Fibroblast of lung (primary cell): ENCODE data around the gene BPHL. TPM values are rescaled to one million over a fixed set of nuclear protein-coding genes. Genes with fewer than 3 reads are reported as not detected.

Experiments
- DNase-seq, 2 donors: peaks; one replicate each; pipeline versions ENCODE4 v3.0.0 to v3.0.0-alpha.2; 2010; ENCODE audit warnings: low read depth in 2 of 2
- H2AFZ ChIP-seq: 2 replicates; pipeline ENCODE4 v1.5.1; 2012; ENCODE audit warnings: low read length, control low read depth, inconsistent platforms
- H3K27ac ChIP-seq: 2 replicates; pipeline ENCODE4 v1.5.1; 2011; ENCODE audit warnings: low read length, control low read depth; ENCODE audit not compliant: insufficient read depth
- H3K27me3 ChIP-seq: 2 replicates; pipeline ENCODE4 v1.5.1; 2011; ENCODE audit warnings: mild to moderate bottlenecking, low read length; ENCODE audit not compliant: control insufficient read depth, insufficient read depth
- H3K36me3 ChIP-seq: 2 replicates; pipeline ENCODE4 v1.5.1; 2011; ENCODE audit warnings: low read length; ENCODE audit not compliant: control insufficient read depth, insufficient read depth
- H3K4me1 ChIP-seq: 2 replicates; pipeline ENCODE4 v1.5.1; 2011; ENCODE audit warnings: low read length; ENCODE audit not compliant: control insufficient read depth, insufficient read depth; ENCODE audit errors: extremely low read depth
- H3K4me2 ChIP-seq: 2 replicates; pipeline ENCODE4 v1.5.1; 2011; ENCODE audit warnings: low read length, control low read depth; ENCODE audit not compliant: insufficient read depth; ENCODE audit errors: extremely low read depth
- H3K4me3 ChIP-seq, 4 experiments: fragments of 200-600 bp in 1 of 4; sonication (generic) in 1 of 4; replicated peaks in 1 of 4; 2 replicates each; pipeline ENCODE4 v1.5.1; 2011 to 2016; ENCODE audit warnings: low read length in 4 of 4, low read depth in 3 of 4, mild to moderate bottlenecking in 3 of 4, control low read depth in 2 of 4, inconsistent platforms in 1 of 4, mixed read lengths in 1 of 4; ENCODE audit not compliant: insufficient read depth in 1 of 4; ENCODE audit errors: control extremely low read depth in 1 of 4
- H3K79me2 ChIP-seq: 2 replicates; pipeline ENCODE4 v1.5.1; 2012; ENCODE audit warnings: mild to moderate bottlenecking, low read length, inconsistent platforms; ENCODE audit not compliant: control insufficient read depth, insufficient read depth
- H3K9ac ChIP-seq: 2 replicates; pipeline ENCODE4 v1.5.1; 2011; ENCODE audit warnings: mild to moderate bottlenecking, low read length, control low read depth; ENCODE audit not compliant: insufficient read depth
- H3K9me3 ChIP-seq: 2 replicates; pipeline ENCODE4 v1.5.1; 2012; ENCODE audit warnings: low read depth, low read length; ENCODE audit not compliant: control insufficient read depth, insufficient read depth
- H4K20me1 ChIP-seq: 2 replicates; pipeline ENCODE4 v1.5.1; 2011; ENCODE audit warnings: low read length; ENCODE audit not compliant: control insufficient read depth, insufficient read depth; ENCODE audit errors: extremely low read depth
- CTCF ChIP-seq, 2 donors: IDR thresholded peaks in 1 of 2; conservative IDR thresholded peaks in 1 of 2; 1 replicate in 1 of 2; 2 replicates in 1 of 2; pipeline ENCODE4 v1.5.1; 2011 to 2012; ENCODE audit warnings: low read length in 2 of 2, control low read depth in 1 of 2, inconsistent platforms in 1 of 2, low read depth in 1 of 2, mild to moderate bottlenecking in 1 of 2
- EZH2 ChIP-seq: IDR thresholded peaks from 2 replicates; pipeline ENCODE4 v1.5.1; 2012; ENCODE audit warnings: low read length, control low read depth, mild to moderate bottlenecking; ENCODE audit errors: missing control alignments
- polyA plus RNA-seq, 2 donors: library from polyadenylated mRNA; depleted of rRNA in 1 of 2; stranded (reverse) in 1 of 2; unstranded in 1 of 2; fragments of >200 nt; gene quantifications; 2 replicates each; pipeline ENCODE4 v1.2.1, GENCODE V29; 2011 to 2012; ENCODE audit warnings: missing spikeins in 1 of 2
- total RNA-seq: library from RNA; depleted of rRNA; stranded (reverse); fragments of >200 nt; gene quantifications from 2 replicates; pipeline ENCODE4 v1.2.1, GENCODE V29; 2014

BPHL gene
- total and polyA plus RNA-seq, 2 donors (not counting 1 experiment from before 2014, with no cell fraction given): 16.6 to 20.6 TPM

GRCh38 chr6:3088446-3088845, 30.1 kb upstream of the BPHL start:
- no peaks in the 10 kb centered on the region for H3K4me1 ChIP-seq
- TF ChIP-seq EZH2: no peak
- TF ChIP-seq CTCF (conservative IDR thresholded peaks at IDR 0.05 in 1 of 2, IDR thresholded peaks at IDR 0.05 in 1 of 2; ENCODE audit: low read depth in 1 of 2, low read length in 2 of 2): no peak
- no peaks in the 10 kb centered on the region for H3K9me3 ChIP-seq
- no peak overlapping the region for H3K9ac ChIP-seq
- H3K36me3 ChIP-seq: peaks cover 6% of the 10 kb centered on the region
- no peaks in the 10 kb centered on the region for H4K20me1 ChIP-seq
- peak; percentile 11 to 56 for DNase-seq
- H3K4me3 ChIP-seq: no peak overlapping the region
- H3K27ac ChIP-seq: no peak overlapping the region
- no peaks in the 10 kb centered on the region for H3K27me3 ChIP-seq
- no peak overlapping the region for H3K4me2 ChIP-seq
- no peaks in the 10 kb centered on the region for H3K79me2 ChIP-seq
- no peak overlapping the region for H2AFZ ChIP-seq

- Histone ChIP-seq H3K27ac (no peak overlapping the region), H3K9me3 (no peaks in the 10 kb centered on the region), H3K4me3 (no peak overlapping the region), H3K36me3 (peaks cover 8% of the 10 kb centered on the region), H2AFZ (no peak overlapping the region), H4K20me1 (no peaks in the 10 kb centered on the region), H3K79me2 (no peaks in the 10 kb centered on the region), H3K4me1 (no peaks in the 10 kb centered on the region), H3K27me3 (no peaks in the 10 kb centered on the region), H3K4me2 (no peak overlapping the region), H3K9ac (no peak overlapping the region)
- no peak for TF ChIP-seq CTCF (conservative IDR thresholded peaks at IDR 0.05 in 1 of 2, IDR thresholded peaks at IDR 0.05 in 1 of 2; ENCODE audit: low read depth in 1 of 2, low read length in 2 of 2)
- TF ChIP-seq EZH2: no peak
- peak in 1 of 2 donors; percentile 33 for DNase-seq
Measured at GRCh38 chr6:3088968-3089367, 29.5 kb upstream of the BPHL start.

- no peak overlapping the region for H2AFZ ChIP-seq
- no peaks in the 10 kb centered on the region for H3K79me2 ChIP-seq
- no peaks in the 10 kb centered on the region for H4K20me1 ChIP-seq
- no peak overlapping the region for H3K4me3 ChIP-seq
- no peak overlapping the region for H3K9ac ChIP-seq
- no peaks in the 10 kb centered on the region for H3K27me3 ChIP-seq
- peaks cover 7% of the 10 kb centered on the region for H3K36me3 ChIP-seq
- no peaks in the 10 kb centered on the region for H3K4me1 ChIP-seq
- H3K9me3 ChIP-seq: no peaks in the 10 kb centered on the region
- no peak for TF ChIP-seq CTCF (conservative IDR thresholded peaks at IDR 0.05 in 1 of 2, IDR thresholded peaks at IDR 0.05 in 1 of 2; ENCODE audit: low read depth in 1 of 2, low read length in 2 of 2)
- TF ChIP-seq EZH2: no peak
- no peak overlapping the region for H3K27ac ChIP-seq
- H3K4me2 ChIP-seq: no peak overlapping the region
- no peak for DNase-seq
Measured at GRCh38 chr6:3090013-3090412, 28.5 kb upstream of the BPHL start.
